GM18868 (cell line): ENCODE data around the gene SGSM2.
"Not testable (repeated sequence)": the region's sequence is repeated elsewhere in the genome, so short reads cannot be mapped to it uniquely, and the experiment has no call there.

Source experiments
- ATAC-seq: cut with Tn5 transposase; IDR thresholded peaks from one replicate; pipeline ENCODE4 v1.9.1; 2021; ENCODE audit warnings: mild to moderate bottlenecking, moderate library complexity; ENCODE audit not compliant: unreplicated experiment

The SGSM2 gene

GRCh38 chr17:2336852-2337543 is at the start of gene SGSM2:
Gene SGSM2, plus strand, starts transcription at chr17:2337501. Its CDS starts 188 bp downstream, at chr17:2337689.
- ATAC-seq = peak; percentile 49

DNA sequence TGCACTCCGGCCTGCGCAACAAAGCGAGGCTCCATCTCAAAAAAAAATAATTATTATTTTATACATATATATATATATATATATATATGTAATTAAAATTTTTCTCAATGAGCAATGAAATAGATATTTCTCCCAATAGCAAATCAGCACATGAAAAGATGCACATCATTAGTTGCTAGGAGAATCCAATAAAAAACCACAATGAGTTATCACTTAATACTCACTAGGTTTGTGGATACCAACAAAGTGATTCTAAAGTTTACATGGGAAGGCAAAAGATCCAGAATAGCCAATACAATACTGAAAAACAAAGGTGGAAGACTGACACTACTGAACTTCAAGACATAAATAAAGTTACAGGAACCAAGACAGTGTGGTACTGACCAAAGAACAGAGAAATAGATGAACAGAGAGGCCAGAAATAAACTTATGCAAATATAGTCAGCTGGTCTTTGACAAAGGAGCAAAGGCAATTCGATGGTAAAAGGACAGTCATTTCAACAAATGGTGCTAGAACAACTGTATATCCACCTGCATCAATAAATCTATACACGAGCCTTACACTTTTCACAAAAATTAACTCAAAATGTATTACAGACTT is 47.3 kb upstream of the SGSM2 start:
- no peak for ATAC-seq

DNA sequence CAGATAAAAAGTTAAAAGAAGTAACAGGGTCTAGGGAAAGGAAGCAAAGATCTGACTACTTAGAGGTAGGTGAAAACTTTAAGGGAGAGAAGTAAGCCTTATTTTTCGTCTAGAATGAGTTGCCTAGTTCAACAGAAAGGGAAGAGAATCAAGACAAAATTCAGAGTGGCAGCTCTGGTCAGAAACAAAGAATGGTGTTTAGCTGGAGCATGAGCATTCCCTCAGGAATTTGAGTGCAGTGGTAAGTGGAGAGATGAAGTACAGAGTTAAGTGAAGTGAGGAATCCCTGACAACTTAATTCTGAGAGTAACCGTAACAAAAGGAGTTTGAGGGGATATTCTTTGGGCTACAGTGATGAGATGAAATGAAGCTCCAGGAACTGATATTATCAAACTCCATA is 45.2 kb upstream of the SGSM2 start:
- no peak for ATAC-seq

- ATAC-seq = no peak
These were observed 41.7 kb upstream of the SGSM2 start for GRCh38 chr17:2295575-2295974.

DNA sequence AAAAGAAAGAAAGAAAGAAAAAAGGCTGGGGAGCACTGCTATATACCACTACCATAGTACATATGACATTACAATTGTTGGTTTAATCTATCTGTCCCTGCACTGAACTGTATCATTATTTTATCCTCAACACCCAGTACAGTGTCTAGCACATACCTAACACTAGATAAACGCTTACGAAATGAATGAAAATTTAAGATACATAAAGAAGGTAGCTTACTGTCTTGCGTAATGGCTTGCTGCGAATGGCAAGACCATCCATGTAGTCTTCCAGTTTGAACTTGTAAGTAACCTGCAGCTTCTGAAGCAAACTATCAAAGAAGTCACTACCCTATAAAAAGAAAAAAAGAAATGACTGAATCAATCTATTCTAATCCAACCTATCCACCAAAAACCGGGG is 40.3 kb upstream of the SGSM2 start:
- ATAC-seq = no peak

- ATAC-seq = no peak
These were observed 38.2 kb upstream of the SGSM2 start for GRCh38 chr17:2299136-2299535.

DNA sequence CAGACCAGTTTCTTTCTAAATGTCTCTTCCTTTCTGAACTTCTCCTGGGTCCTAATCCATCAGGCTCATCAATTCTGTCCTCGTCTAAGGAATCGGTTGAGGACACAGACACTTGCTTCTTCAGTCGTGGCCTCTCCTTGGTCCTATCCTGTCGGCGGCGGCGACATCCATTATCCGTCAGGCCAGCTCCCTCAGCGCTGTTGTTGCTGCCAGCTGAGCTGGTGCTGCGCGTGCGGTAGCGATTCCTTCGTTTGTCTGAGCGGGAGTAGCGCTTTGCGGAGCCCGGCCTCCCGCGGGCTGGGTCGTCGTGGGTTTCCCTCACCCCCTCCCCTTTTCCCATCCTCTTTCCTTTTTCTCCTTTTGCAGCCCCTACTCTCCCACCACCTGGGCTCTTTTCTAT is 37.5 kb upstream of the SGSM2 start:
- ATAC-seq = no peak

- ATAC-seq = no peak
These were observed 34.5 kb upstream of the SGSM2 start for GRCh38 chr17:2302778-2303203.

GRCh38 chr17:2303204-2304188 is 33.8 kb upstream of the SGSM2 start, which contains the start of the genes SMG6 and SRR:
Gene SMG6, minus strand, starts transcription at chr17:2303785. Its CDS starts 65 bp downstream, at chr17:2303720.
Gene SRR, plus strand, starts transcription at chr17:2303950. Its CDS starts 11,611 bp downstream, at chr17:2315561.
- peak; percentile 79 for ATAC-seq

DNA sequence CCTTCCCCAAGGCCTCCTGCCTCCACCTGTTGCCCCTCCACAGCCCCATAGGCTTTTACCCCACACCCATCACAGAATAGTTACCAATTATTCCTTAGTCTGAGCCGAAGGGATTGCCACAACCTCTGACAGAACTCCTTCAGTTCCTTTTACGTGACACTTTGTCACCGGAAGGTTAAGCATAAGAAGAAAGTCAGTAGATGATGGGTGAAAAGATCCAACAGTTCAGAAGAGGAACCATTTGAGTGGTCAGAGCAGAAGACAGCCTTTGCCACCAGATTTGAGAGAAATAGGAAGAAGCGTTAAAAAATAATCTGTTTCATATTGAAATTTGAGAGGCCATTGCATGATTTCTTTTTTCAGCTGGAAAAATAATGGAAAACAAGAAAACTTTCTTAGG is 32.4 kb upstream of the SGSM2 start:
- ATAC-seq = no peak

DNA sequence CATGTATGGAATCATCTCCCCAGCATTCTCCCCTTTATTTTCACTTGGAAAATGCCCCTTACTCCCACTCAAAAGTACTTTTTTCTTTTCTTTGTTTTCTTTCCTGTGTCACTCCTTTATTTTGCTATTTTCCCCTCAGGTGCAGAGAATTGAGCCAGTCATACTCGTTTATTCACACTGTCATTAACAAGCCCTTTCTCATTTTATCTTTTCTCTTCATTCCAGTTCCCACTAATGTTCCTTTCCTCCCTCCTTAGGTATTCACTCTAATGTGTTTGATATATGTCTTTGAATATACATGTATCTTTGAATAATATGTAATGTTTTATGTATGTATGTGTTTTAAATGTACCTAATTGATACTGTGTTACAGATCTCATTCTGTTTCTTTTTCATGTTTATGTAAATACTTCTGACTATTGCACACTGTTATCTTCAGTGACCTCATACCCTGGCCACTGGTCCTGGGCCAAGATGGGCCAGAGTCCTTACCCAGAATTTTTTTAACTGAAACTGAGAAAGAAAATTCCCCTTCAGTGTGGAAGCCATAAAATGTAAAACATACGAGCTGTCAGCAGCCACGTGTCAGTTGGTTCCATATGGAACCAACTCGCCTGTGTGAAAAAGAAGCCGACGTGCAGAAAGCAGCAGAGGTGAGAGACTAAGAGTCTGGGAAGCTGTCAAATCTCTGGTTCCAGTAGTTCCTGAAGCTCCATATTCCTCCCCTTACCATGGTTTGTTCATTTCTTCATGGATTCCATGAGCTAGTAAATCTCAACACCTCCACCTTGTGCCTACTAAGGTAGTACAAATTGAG is 27.8 kb upstream of the SGSM2 start:
- ATAC-seq = no peak

- ATAC-seq = no peak
These were observed 24.6 kb upstream of the SGSM2 start for GRCh38 chr17:2312736-2313135.

GRCh38 chr17:2316916-2317205 is 20.4 kb upstream of the SGSM2 start:
- not testable (repeated sequence) for ATAC-seq

- ATAC-seq = no peak
These were observed 19.5 kb upstream of the SGSM2 start for GRCh38 chr17:2317796-2318195.

- no peak for ATAC-seq
These were observed 18.2 kb upstream of the SGSM2 start for GRCh38 chr17:2319051-2319450.

DNA sequence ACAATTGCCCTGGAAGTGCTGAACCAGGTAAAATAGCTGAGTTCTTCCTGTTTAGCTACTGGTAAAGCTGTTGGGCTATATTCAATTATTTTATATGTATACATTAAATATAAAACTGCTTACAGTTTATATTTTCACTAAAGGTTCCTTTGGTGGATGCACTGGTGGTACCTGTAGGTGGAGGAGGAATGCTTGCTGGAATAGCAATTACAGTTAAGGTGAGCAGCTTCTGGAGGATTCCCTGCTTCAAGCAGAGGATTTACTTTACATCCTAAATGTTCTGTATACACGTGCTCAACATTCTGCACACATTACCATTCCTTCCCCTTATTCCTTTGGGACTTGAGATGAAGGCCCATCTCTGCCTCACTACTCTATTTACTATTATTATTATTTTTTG is 15.9 kb upstream of the SGSM2 start:
- no peak for ATAC-seq

DNA sequence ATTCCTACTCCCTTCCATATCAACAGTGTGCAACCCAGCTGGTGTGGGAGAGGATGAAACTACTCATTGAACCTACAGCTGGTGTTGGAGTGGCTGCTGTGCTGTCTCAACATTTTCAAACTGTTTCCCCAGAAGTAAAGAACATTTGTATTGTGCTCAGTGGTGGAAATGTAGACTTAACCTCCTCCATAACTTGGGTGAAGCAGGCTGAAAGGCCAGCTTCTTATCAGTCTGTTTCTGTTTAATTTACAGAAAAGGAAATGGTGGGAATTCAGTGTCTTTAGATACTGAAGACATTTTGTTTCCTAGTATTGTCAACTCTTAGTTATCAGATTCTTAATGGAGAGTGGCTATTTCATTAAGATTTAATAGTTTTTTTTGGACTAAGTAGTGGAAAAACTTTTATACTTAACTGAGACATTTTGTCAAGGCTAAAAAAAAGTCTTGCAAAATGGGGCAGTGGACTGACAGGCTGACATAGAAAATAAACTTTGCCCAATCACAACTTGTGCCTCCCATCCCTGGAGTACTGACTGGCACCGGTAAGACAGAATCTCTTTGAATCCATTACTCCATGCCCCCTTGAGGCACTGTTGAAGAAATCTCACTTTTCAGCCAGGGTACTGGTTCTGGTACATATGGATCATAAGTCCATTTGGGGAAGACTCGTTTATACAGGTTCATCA is 13.5 kb upstream of the SGSM2 start:
- no peak for ATAC-seq

GRCh38 chr17:2331303-2331702 is 6.0 kb upstream of the SGSM2 start:
- no peak for ATAC-seq

DNA sequence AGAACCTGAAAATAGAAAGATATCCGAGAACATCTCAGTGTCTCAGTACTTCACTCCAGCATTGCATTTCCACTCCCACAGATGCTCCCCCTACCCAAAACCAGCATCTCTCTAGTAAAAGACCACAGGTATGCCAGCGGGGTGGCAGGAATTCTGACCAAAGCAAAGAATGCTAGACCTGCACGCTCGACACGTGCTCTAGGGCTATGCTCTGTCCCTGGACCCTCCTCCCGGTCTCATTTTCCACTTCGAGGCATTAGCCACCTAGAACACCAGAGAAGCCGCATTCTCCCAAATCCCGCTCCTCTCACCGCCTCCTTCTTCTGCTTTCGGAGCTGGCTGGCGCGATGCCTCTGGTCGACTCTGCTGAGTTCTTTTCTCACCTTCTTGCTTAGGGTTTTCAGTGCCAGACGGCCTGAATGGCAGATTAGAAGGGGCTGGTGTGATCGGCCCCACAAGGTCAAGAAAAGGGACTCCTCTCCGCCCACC is 1.5 kb upstream of the SGSM2 start:
- ATAC-seq = no peak
